Measurements from ENCODE around the gene HARS1.

Gene HARS1

DNA sequence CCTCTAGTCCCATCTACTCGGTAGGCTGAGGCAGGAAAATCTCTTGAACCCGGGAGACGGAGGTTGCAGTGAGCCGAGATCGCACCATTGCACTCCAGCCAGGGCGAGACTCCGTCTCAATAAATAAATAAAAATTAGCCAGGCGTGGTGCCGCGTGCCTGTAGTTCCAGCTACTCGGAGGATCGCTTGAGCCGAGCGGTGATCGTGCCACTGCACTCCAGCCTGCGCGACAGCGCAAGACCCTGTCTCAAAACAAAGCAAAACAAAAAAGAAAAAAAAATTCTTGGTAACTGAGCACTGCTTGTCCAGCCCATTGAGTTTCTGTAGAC lies 27.2 kb downstream of the HARS1 start:
- no peak for TF ChIP-seq FOXP2 (optimal IDR thresholded peaks at IDR 0.05; ENCODE audit: borderline replicate concordance, extremely low read depth, extremely low read length, insufficient read depth)

DNA sequence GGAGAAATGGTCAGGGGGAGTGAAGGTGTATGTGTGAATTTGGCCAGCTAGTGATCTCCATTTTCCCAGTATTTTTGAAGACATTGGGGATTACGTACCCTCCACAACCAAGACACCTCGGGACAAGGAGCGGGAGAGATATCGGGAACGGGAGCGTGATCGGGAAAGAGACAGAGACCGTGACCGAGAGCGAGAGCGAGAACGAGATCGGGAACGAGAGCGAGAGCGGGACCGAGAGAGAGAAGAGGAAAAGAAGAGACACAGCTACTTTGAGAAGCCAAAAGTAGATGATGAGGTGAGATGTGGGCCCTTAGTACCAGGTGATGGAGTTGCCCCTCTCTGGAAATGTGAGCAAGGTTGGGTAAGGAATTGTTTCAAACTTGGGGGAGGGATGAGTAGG lies 32.3 kb downstream of the HARS1 start:
- TF ChIP-seq FOXP2 (optimal IDR thresholded peaks at IDR 0.05; ENCODE audit: borderline replicate concordance, extremely low read depth, extremely low read length, insufficient read depth) (no peak), SIN3A (IDR thresholded peaks at IDR 0.05; ENCODE audit: borderline replicate concordance, insufficient read depth, low read length) (no peak), TAF1 (IDR thresholded peaks at IDR 0.05; ENCODE audit: borderline replicate concordance, insufficient read depth, low read length) (no peak), POLR2AphosphoS5 (IDR thresholded peaks at IDR 0.05; ENCODE audit: low read depth, low read length) (no peak)
- TF ChIP-seq, protein P1, sequence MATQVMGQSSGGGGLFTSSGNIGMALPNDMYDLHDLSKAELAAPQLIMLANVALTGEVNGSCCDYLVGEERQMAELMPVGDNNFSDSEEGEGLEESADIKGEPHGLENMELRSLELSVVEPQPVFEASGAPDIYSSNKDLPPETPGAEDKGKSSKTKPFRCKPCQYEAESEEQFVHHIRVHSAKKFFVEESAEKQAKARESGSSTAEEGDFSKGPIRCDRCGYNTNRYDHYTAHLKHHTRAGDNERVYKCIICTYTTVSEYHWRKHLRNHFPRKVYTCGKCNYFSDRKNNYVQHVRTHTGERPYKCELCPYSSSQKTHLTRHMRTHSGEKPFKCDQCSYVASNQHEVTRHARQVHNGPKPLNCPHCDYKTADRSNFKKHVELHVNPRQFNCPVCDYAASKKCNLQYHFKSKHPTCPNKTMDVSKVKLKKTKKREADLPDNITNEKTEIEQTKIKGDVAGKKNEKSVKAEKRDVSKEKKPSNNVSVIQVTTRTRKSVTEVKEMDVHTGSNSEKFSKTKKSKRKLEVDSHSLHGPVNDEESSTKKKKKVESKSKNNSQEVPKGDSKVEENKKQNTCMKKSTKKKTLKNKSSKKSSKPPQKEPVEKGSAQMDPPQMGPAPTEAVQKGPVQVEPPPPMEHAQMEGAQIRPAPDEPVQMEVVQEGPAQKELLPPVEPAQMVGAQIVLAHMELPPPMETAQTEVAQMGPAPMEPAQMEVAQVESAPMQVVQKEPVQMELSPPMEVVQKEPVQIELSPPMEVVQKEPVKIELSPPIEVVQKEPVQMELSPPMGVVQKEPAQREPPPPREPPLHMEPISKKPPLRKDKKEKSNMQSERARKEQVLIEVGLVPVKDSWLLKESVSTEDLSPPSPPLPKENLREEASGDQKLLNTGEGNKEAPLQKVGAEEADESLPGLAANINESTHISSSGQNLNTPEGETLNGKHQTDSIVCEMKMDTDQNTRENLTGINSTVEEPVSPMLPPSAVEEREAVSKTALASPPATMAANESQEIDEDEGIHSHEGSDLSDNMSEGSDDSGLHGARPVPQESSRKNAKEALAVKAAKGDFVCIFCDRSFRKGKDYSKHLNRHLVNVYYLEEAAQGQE (IDR thresholded peaks at IDR 0.05; ENCODE audit: insufficient read depth in 1 of 2, low read depth in 2 of 2, low read length in 2 of 2), result no peak

DNA sequence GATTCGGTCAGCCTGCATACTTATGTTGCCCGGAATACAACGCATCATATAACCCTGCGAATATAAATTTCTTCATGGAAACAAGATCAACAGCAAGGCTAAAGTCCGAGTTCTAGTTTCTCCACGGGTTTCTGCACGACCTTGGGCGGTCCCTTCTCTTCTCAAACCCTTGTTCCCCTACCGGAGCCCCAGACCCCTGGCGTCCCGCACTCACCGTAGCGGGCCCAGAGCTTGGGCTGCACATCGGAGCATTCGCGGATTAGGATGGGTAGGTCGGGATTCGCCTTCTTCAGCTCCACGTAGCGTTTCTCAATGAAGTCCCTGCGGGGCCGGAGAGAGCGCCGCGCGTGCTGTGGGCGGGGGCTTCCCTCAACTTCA lies 44.1 kb downstream of the HARS1 start:
- no peak for TF ChIP-seq SIN3A (IDR thresholded peaks at IDR 0.05; ENCODE audit: borderline replicate concordance, insufficient read depth, low read length)
- TF ChIP-seq, protein P1 (IDR thresholded peaks at IDR 0.05; ENCODE audit: insufficient read depth in 1 of 2, low read depth in 2 of 2, low read length in 2 of 2), result no peak
- TF ChIP-seq TAF1 (IDR thresholded peaks at IDR 0.05; ENCODE audit: borderline replicate concordance, insufficient read depth, low read length), result no peak
- TF ChIP-seq FOXP2 (optimal IDR thresholded peaks at IDR 0.05; ENCODE audit: borderline replicate concordance, extremely low read depth, extremely low read length, insufficient read depth), result no peak

DNA sequence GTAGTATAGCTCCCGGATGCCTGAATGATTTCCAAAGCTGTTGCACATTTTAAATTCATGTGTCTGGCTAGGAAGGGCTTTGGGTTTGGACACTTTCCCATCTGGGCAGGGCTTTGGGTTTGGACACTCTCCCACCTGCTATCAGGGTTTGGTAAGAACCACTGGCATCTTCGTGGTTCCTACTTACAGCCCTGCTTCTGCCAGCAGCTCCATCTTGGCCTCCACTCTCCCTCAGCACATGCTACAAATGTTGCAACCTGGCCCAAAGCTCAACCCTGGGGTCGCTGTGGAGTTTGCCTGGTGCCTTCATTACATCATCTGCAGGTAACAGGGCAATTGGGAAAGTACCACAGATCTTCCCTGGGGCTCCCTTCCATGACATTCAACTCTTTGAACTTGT lies 48.5 kb downstream of the HARS1 start:
- no peak for TF ChIP-seq FOXP2 (optimal IDR thresholded peaks at IDR 0.05; ENCODE audit: borderline replicate concordance, extremely low read depth, extremely low read length, insufficient read depth)
- no peak for TF ChIP-seq TAF1 (IDR thresholded peaks at IDR 0.05; ENCODE audit: borderline replicate concordance, insufficient read depth, low read length)
- no peak for TF ChIP-seq SIN3A (IDR thresholded peaks at IDR 0.05; ENCODE audit: borderline replicate concordance, insufficient read depth, low read length)
- no peak for TF ChIP-seq POLR2AphosphoS5 (IDR thresholded peaks at IDR 0.05; ENCODE audit: low read depth, low read length)
- TF ChIP-seq, protein P1 (IDR thresholded peaks at IDR 0.05; ENCODE audit: insufficient read depth in 1 of 2, low read depth in 2 of 2, low read length in 2 of 2), result no peak

DNA sequence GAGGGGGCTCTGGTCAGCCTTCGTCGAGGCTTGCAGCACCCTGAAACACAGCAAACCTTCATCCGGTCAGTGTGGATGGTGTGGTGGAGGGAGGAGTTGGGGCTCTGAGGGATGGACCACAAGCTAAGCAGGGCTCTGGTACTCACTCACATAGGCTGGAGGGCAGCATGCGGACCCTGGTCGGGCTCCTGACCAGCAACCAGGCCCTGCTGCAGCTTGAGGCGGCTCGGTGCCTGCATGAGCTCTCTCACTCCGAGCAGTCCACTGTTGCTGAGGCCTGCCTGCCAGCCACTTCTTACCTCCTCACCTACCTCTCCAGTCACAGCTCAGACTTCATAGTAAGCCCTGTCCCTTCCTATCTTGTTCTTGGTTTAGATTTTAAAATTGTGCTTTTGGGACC lies 49.5 kb downstream of the HARS1 start:
- TF ChIP-seq TAF1 (IDR thresholded peaks at IDR 0.05; ENCODE audit: borderline replicate concordance, insufficient read depth, low read length) (no peak), FOXP2 (optimal IDR thresholded peaks at IDR 0.05; ENCODE audit: borderline replicate concordance, extremely low read depth, extremely low read length, insufficient read depth) (no peak), SIN3A (IDR thresholded peaks at IDR 0.05; ENCODE audit: borderline replicate concordance, insufficient read depth, low read length) (no peak), POLR2AphosphoS5 (IDR thresholded peaks at IDR 0.05; ENCODE audit: low read depth, low read length) (no peak)
- TF ChIP-seq, protein P1 (IDR thresholded peaks at IDR 0.05; ENCODE audit: insufficient read depth in 1 of 2, low read depth in 2 of 2, low read length in 2 of 2), result no peak

Data from PFSK-1 (cell line).